CD4-positive, alpha-beta T cell (primary cell): ENCODE data around the gene CES1. TPM values are rescaled to one million over a fixed set of nuclear protein-coding genes. Genes with fewer than 3 reads are reported as not detected.
"Not testable (repeated sequence)": the region's sequence is repeated elsewhere in the genome, so short reads cannot be mapped to it uniquely, and the experiment has no call there.

Experiments used
- ATAC-seq: fragments of 200-7000 bp; cut with Tn5 transposase; one replicate; pipeline ENCODE4 v1.10.0; 2022; ENCODE audit warnings: mild to moderate bottlenecking; ENCODE audit not compliant: poor library complexity
- CTCF ChIA-PET: fragments of 350-600 bp; sonication (Branson Sonifier 250); formaldehyde crosslinking; loops from one replicate; lab custom pipeline; 2021; ENCODE audit warnings: antibody characterized with exemption, inconsistent platforms; lab: Charles Lee
- POLR2A ChIA-PET: fragments of 350-600 bp; sonication (Branson Sonifier 250); formaldehyde crosslinking; loops from one replicate; lab custom pipeline; 2021; ENCODE audit warnings: antibody characterized with exemption, inconsistent platforms; lab: Charles Lee
- DNase-seq, 14 experiments: peaks; one replicate each; pipeline ENCODE4 v3.0.0-alpha.2; 2013 to 2020; ENCODE audit warnings: mixed read lengths in 2 of 14
- H3K27ac ChIP-seq, 2 donors: one replicate each; pipeline versions ENCODE4 v1.5.1 to v1.7.0; 2013; ENCODE audit warnings: low read length in 2 of 2, low read depth in 1 of 2, mild to moderate bottlenecking in 1 of 2
- H3K27me3 ChIP-seq, 2 experiments: 1 replicate in 1 of 2; 2 replicates in 1 of 2; pipeline versions ENCODE4 v1.6.1 to v1.7.0; 2013; ENCODE audit warnings: low read length in 2 of 2, control low read depth in 1 of 2, mild to moderate bottlenecking in 1 of 2, moderate library complexity in 1 of 2; ENCODE audit not compliant: insufficient read depth in 2 of 2, control insufficient read depth in 1 of 2
- H3K36me3 ChIP-seq: one replicate; pipeline ENCODE4 v1.6.1; 2013; ENCODE audit warnings: low read length, control low read depth; ENCODE audit not compliant: insufficient read depth
- H3K4me1 ChIP-seq: one replicate; pipeline ENCODE4 v1.6.1; 2013; ENCODE audit warnings: low read length, control low read depth; ENCODE audit not compliant: insufficient read depth
- H3K4me3 ChIP-seq: one replicate; pipeline ENCODE4 v1.5.1; 2013; ENCODE audit warnings: mild to moderate bottlenecking, low read length, moderate library complexity
- H3K9me3 ChIP-seq, 2 experiments: 1 replicate in 1 of 2; 2 replicates in 1 of 2; pipeline versions ENCODE4 v1.6.1 to v1.7.0; 2013; ENCODE audit warnings: low read length in 2 of 2, mild to moderate bottlenecking in 2 of 2, control low read depth in 1 of 2, moderate library complexity in 1 of 2; ENCODE audit not compliant: control insufficient read depth in 1 of 2, insufficient read depth in 1 of 2
- H3K27ac Mint-ChIP-seq: one replicate; pipeline ENCODE4 v1.8.0; 2020; ENCODE audit warnings: mixed read lengths
- H3K27me3 Mint-ChIP-seq: one replicate; pipeline ENCODE4 v1.8.0; 2021; ENCODE audit warnings: mixed read lengths
- H3K36me3 Mint-ChIP-seq: one replicate; pipeline ENCODE4 v1.8.0; 2021; ENCODE audit warnings: low read depth, mixed read lengths
- H3K4me1 Mint-ChIP-seq: one replicate; pipeline ENCODE4 v1.8.0; 2021; ENCODE audit warnings: low read depth, mixed read lengths
- H3K4me3 Mint-ChIP-seq: one replicate; pipeline ENCODE4 v1.8.0; 2020; ENCODE audit warnings: mild to moderate bottlenecking, mixed read lengths
- H3K9me3 Mint-ChIP-seq: one replicate; pipeline ENCODE4 v1.8.0; 2020; ENCODE audit warnings: mixed read lengths
- intact Hi-C, 2 experiments: fragments of 100-400 bp; cut with DNase I in 1 of 2; cut with micrococcal nuclease in 1 of 2; formaldehyde crosslinking; loops; one replicate each; pipeline versions ENCODE4 v1.15.1 to v1.9.0; 2023 to 2025; cut with DNase I, micrococcal nuclease
- total RNA-seq, 174 experiments: library from RNA in 2 of 174; stranded (reverse) in 2 of 174; gene quantifications; one replicate each; pipeline ENCODE4 v1.2.3 and lab custom pipeline; 2021 to 2026
- TF ChIP-seq, protein P1 (sequence below): fragments of 200-600 bp; IDR thresholded peaks from one replicate; pipeline ENCODE4 v1.8.0; 2022; ENCODE audit warnings: antibody characterized with exemption, mild to moderate bottlenecking

CES1 gene
- total RNA-seq, 2 experiments from 2014 or later: 0.22 to 0.81 TPM

DNA sequence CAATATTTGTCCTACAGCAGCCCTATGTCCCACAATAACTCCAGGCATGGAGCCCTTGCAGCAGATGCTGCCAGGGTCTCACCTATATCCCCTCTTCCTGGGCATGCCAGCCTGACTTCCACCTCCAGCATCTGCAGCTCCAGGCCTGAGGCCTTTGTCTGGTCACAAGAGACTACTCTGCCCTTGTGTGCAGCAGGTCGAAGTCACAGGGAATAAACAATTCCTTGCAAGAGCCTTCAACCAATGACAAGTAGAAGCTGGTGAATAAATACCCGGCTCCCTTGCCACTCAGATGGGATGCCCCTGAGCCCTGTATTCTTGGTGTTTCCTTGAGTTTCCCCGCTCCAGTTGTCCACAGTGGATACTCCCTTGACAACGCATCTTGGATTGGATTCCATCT is 23.0 kb downstream of the CES1 start:
- H3K9me3 Mint-ChIP-seq: no peaks in the 10 kb centered on the region
- peaks cover 28% of the 10 kb centered on the region for H3K27me3 Mint-ChIP-seq
- no peak for DNase-seq
- TF ChIP-seq, protein P1, sequence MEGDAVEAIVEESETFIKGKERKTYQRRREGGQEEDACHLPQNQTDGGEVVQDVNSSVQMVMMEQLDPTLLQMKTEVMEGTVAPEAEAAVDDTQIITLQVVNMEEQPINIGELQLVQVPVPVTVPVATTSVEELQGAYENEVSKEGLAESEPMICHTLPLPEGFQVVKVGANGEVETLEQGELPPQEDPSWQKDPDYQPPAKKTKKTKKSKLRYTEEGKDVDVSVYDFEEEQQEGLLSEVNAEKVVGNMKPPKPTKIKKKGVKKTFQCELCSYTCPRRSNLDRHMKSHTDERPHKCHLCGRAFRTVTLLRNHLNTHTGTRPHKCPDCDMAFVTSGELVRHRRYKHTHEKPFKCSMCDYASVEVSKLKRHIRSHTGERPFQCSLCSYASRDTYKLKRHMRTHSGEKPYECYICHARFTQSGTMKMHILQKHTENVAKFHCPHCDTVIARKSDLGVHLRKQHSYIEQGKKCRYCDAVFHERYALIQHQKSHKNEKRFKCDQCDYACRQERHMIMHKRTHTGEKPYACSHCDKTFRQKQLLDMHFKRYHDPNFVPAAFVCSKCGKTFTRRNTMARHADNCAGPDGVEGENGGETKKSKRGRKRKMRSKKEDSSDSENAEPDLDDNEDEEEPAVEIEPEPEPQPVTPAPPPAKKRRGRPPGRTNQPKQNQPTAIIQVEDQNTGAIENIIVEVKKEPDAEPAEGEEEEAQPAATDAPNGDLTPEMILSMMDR: no peak
- H3K4me3 Mint-ChIP-seq: no peak overlapping the region
- intact Hi-C loops: no loop called here
- CTCF ChIA-PET: no interaction called here
- no peaks in the 10 kb centered on the region for H3K36me3 Mint-ChIP-seq
- Histone ChIP-seq H3K27me3 (peaks cover 0 to 18% of the 10 kb centered on the region in 2 experiments), H3K36me3 (no peaks in the 10 kb centered on the region), H3K9me3 (no peaks in the 10 kb centered on the region), H3K4me1 (no peaks in the 10 kb centered on the region), H3K4me3 (no peak overlapping the region), H3K27ac (no peak overlapping the region)
- POLR2A ChIA-PET: no interaction called here
- no peak overlapping the region for H3K27ac Mint-ChIP-seq
- no peaks in the 10 kb centered on the region for H3K4me1 Mint-ChIP-seq
- no peak for ATAC-seq

DNA sequence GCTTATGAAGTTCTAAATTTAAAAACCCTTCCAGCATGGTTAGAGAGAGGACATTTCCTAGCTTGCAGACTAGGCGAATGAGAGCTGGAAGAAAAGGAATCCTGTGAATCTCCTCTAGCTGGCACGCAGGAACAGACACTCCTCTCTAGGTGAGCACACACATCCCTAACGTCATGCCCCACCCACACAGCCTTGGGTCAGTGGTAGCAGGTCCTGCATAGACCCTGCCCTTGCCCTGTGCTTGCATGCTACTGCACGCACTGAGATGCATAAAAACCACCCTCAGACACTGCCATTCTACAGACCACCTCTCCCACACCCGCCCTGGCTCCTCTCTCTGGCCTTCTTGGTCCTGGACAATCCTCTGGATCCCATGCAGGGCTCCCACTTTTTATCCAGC is 23.5 kb downstream of the CES1 start:
- CTCF ChIA-PET: no interaction called here
- Mint-ChIP-seq H3K9me3 (no peaks in the 10 kb centered on the region), H3K27me3 (peaks cover 24% of the 10 kb centered on the region), H3K4me3 (no peak overlapping the region), H3K36me3 (no peaks in the 10 kb centered on the region), H3K27ac (no peak overlapping the region), H3K4me1 (no peaks in the 10 kb centered on the region)
- ATAC-seq (no peak), DNase-seq (no peak)
- H3K4me3 ChIP-seq: no peak overlapping the region
- peaks cover 0 to 18% of the 10 kb centered on the region in 2 experiments for H3K27me3 ChIP-seq
- POLR2A ChIA-PET: no interaction called here
- no peaks in the 10 kb centered on the region for H3K36me3 ChIP-seq
- H3K4me1 ChIP-seq: no peaks in the 10 kb centered on the region
- TF ChIP-seq, protein P1: no peak
- H3K27ac ChIP-seq: no peak overlapping the region
- intact Hi-C loops: no loop called here
- no peaks in the 10 kb centered on the region for H3K9me3 ChIP-seq

DNA sequence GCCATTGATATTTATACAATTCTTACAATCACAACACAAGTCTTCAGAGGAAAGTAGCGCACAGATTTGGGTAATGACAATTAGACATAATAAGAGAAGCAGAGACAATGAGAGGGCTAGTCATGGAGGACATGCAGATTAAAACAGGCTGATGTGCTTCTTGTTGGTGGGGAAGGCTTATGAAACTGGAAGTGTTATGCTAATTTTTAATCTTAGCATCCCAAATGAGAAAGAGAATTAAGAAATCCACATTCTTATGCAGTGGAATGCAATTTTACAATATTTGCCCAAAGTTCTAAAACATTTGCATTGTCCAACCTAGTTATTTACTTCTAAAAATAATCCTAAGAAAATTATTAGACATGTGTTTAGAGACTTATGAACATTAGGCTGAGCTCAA is 24.6 kb downstream of the CES1 start:
- H3K27ac Mint-ChIP-seq, H3K9me3 Mint-ChIP-seq, H3K4me1 ChIP-seq, H3K27ac ChIP-seq, POLR2A ChIA-PET, H3K4me3 ChIP-seq, H3K36me3 Mint-ChIP-seq, CTCF ChIA-PET, H3K4me3 Mint-ChIP-seq, H3K4me1 Mint-ChIP-seq, intact Hi-C loops, ATAC-seq, H3K9me3 ChIP-seq, DNase-seq, H3K36me3 ChIP-seq: not testable (repeated sequence)
- H3K27me3 Mint-ChIP-seq: peaks cover 19% of the 10 kb centered on the region
- peaks cover 0 to 18% of the 10 kb centered on the region in 2 experiments for H3K27me3 ChIP-seq

DNA sequence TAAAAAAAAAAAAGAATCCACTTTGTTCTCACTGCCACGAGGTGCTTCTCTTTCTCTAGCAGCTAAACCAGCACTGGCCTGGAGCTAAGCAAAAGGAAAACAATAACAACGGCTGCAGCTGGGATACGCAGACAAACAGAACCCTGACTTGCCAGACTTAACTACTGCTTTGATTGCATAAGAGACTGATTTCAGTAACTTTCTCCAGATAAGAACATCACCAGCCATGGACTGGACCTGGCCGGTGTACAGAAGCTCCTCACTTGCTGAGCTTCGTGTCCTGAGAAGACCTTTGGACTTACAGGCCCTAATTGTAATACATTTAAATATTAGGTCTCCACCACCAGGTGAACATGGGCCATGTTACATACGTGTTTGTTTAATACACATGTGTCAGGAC is 27.8 kb downstream of the CES1 start:
- H3K36me3 ChIP-seq, H3K9me3 Mint-ChIP-seq, H3K4me1 Mint-ChIP-seq, intact Hi-C loops, H3K27me3 Mint-ChIP-seq, H3K4me3 ChIP-seq, H3K4me3 Mint-ChIP-seq, CTCF ChIA-PET, H3K27me3 ChIP-seq, POLR2A ChIA-PET, H3K9me3 ChIP-seq, H3K36me3 Mint-ChIP-seq, ATAC-seq, DNase-seq, H3K27ac ChIP-seq, H3K4me1 ChIP-seq, H3K27ac Mint-ChIP-seq: not testable (repeated sequence)

DNA sequence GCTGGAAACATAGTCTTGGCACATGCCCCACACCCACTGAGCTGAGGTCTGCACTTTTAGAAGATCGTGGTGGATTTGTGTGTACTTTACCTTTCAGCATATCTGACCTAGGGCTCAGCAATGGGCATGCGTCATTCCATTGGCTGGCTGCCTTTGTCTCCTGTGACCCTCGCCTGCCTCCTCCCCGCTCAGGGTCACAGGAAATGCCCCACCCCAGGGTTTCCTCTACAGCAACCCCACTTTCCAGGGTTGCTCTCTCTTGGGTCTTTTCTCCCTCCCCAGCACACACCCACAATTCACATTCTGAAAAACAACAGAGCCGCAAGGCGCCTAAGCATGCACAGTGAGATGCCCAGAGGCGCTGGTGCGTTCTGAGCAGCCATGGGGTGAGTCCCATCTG is 29.2 kb downstream of the CES1 start:
- ATAC-seq: peak; percentile 74
- H3K9me3 ChIP-seq, H3K27ac Mint-ChIP-seq, H3K36me3 ChIP-seq, H3K27ac ChIP-seq, H3K4me3 Mint-ChIP-seq, DNase-seq, H3K9me3 Mint-ChIP-seq, CTCF ChIA-PET, H3K4me1 ChIP-seq, H3K4me3 ChIP-seq, intact Hi-C loops, H3K27me3 Mint-ChIP-seq, POLR2A ChIA-PET, H3K36me3 Mint-ChIP-seq, H3K4me1 Mint-ChIP-seq, H3K27me3 ChIP-seq: not testable (repeated sequence)

DNA sequence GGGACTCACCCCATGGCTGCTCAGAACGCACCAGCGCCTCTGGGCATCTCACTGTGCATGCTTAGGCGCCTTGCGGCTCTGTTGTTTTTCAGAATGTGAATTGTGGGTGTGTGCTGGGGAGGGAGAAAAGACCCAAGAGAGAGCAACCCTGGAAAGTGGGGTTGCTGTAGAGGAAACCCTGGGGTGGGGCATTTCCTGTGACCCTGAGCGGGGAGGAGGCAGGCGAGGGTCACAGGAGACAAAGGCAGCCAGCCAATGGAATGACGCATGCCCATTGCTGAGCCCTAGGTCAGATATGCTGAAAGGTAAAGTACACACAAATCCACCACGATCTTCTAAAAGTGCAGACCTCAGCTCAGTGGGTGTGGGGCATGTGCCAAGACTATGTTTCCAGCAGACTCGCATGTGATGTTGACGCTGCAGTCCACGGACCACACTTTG is 39.9 kb downstream of the CES1 start:
- H3K9me3 Mint-ChIP-seq, DNase-seq, H3K4me1 Mint-ChIP-seq, H3K27me3 ChIP-seq, H3K36me3 ChIP-seq, H3K27ac ChIP-seq, H3K36me3 Mint-ChIP-seq, H3K9me3 ChIP-seq, intact Hi-C loops, H3K27ac Mint-ChIP-seq, H3K4me3 Mint-ChIP-seq, POLR2A ChIA-PET, H3K27me3 Mint-ChIP-seq, CTCF ChIA-PET, H3K4me3 ChIP-seq, H3K4me1 ChIP-seq: not testable (repeated sequence)
- peak; percentile 72 for ATAC-seq
